MM.1S (cell line): Measurements from ENCODE around the gene PNPLA7.

Source experiments
- DNase-seq: peaks from one replicate; pipeline ENCODE4 v3.0.0-alpha.2; 2015
- H2AFZ ChIP-seq: fragments of 300-600 bp; sonication (generic); 2 replicates; pipeline ENCODE4 v1.6.0; 2016; ENCODE audit warnings: antibody characterized with exemption, low read length
- H3F3A ChIP-seq: fragments of 300-600 bp; sonication (generic); 2 replicates; pipeline ENCODE4 v1.6.1; 2016; ENCODE audit warnings: mild to moderate bottlenecking, antibody characterized with exemption, low read length, moderate library complexity, mixed read lengths; ENCODE audit not compliant: insufficient read depth
- H3K27ac ChIP-seq: fragments of 300-600 bp; sonication (generic); 2 replicates; pipeline ENCODE4 v1.5.1; 2016; ENCODE audit warnings: mild to moderate bottlenecking, low read length
- H3K27me3 ChIP-seq: fragments of 300-600 bp; sonication (generic); replicated peaks from 2 replicates; pipeline ENCODE4 v1.6.0; 2016; ENCODE audit warnings: low read length; ENCODE audit not compliant: insufficient read depth
- H3K36me3 ChIP-seq: fragments of 300-600 bp; sonication (generic); replicated peaks from 2 replicates; pipeline ENCODE4 v1.6.1; 2016; ENCODE audit warnings: mild to moderate bottlenecking, low read length, mixed read lengths; ENCODE audit not compliant: insufficient read depth
- H3K4me1 ChIP-seq: fragments of 300-600 bp; sonication (generic); 2 replicates; pipeline ENCODE4 v1.6.1; 2016; ENCODE audit warnings: low read length, mixed read lengths
- H3K4me2 ChIP-seq: fragments of 300-600 bp; sonication (generic); 2 replicates; pipeline ENCODE4 v1.6.0; 2016; ENCODE audit warnings: low read depth, low read length
- H3K4me3 ChIP-seq: fragments of 300-600 bp; sonication (generic); 2 replicates; pipeline ENCODE4 v1.5.1; 2016; ENCODE audit warnings: low read length, mixed read lengths
- H3K79me2 ChIP-seq: fragments of 300-600 bp; sonication (generic); 2 replicates; pipeline ENCODE4 v1.6.1; 2016; ENCODE audit warnings: mixed run types, low read length, mixed read lengths
- H3K9ac ChIP-seq: fragments of 300-600 bp; sonication (generic); 2 replicates; pipeline ENCODE4 v1.6.1; 2016; ENCODE audit warnings: low read length, mixed read lengths
- H3K9me2 ChIP-seq: fragments of 300-600 bp; sonication (generic); replicated peaks from 2 replicates; pipeline ENCODE4 v1.6.1; 2016; ENCODE audit warnings: mild to moderate bottlenecking, low read length, mixed read lengths; ENCODE audit not compliant: insufficient read depth
- H3K9me3 ChIP-seq: fragments of 300-600 bp; sonication (generic); replicated peaks from 2 replicates; pipeline ENCODE4 v1.6.1; 2016; ENCODE audit warnings: mild to moderate bottlenecking, low read length, mixed read lengths; ENCODE audit not compliant: insufficient read depth
- H4K20me1 ChIP-seq: fragments of 300-600 bp; sonication (generic); 2 replicates; pipeline ENCODE4 v1.6.1; 2016; ENCODE audit warnings: mild to moderate bottlenecking, low read length, moderate library complexity, mixed read lengths; ENCODE audit not compliant: insufficient read depth
- CTCF ChIP-seq: fragments of 300-600 bp; sonication (generic); IDR thresholded peaks from 2 replicates; pipeline ENCODE4 v1.5.1; 2016; ENCODE audit warnings: antibody characterized with exemption, low read length, mixed read lengths
- EZH2 ChIP-seq: fragments of 300-600 bp; sonication (generic); optimal IDR thresholded peaks from 2 replicates; pipeline ENCODE3; 2017; ENCODE audit warnings: low read depth, mild to moderate bottlenecking, antibody characterized with exemption, low read length, mixed read lengths
- EZH2phosphoT487 ChIP-seq: fragments of 300-600 bp; sonication (generic); IDR thresholded peaks from 2 replicates; pipeline ENCODE4 v1.6.1; 2018; ENCODE audit warnings: antibody characterized with exemption, low read length

Gene PNPLA7

GRCh38 chr9:137564134-137564533 lies 13.9 kb upstream of the PNPLA7 start:
- H3K4me1 ChIP-seq = no peaks in the 10 kb centered on the region
- H3K36me3 ChIP-seq = no peaks in the 10 kb centered on the region; the same call in 1 of the 2 replicates
- no peak overlapping the region for H3K27ac ChIP-seq
- H3K27me3 ChIP-seq = no peaks in the 10 kb centered on the region
- DNase-seq = no peak
- no peak overlapping the region for H3K4me2 ChIP-seq
- no peak overlapping the region for H2AFZ ChIP-seq
- H3K9ac ChIP-seq = no peak overlapping the region
- no peaks in the 10 kb centered on the region for H3K9me2 ChIP-seq
- no peak for TF ChIP-seq EZH2phosphoT487
- no peak for TF ChIP-seq EZH2
- no peak for TF ChIP-seq CTCF
- no peaks in the 10 kb centered on the region; the same call in 1 of the 2 replicates for H4K20me1 ChIP-seq
- peaks cover 9% of the 10 kb centered on the region; the same call in 1 of the 2 replicates for H3K79me2 ChIP-seq
- no peak overlapping the region for H3K4me3 ChIP-seq
- no peaks in the 10 kb centered on the region for H3K9me3 ChIP-seq
- no peaks in the 10 kb centered on the region for H3F3A ChIP-seq

- no peak overlapping the region for H3K4me2 ChIP-seq
- peaks cover 12% of the 10 kb centered on the region; the same call in 1 of the 2 replicates for H3K79me2 ChIP-seq
- no peaks in the 10 kb centered on the region for H3K4me1 ChIP-seq
- H3K4me3 ChIP-seq = no peak overlapping the region
- H4K20me1 ChIP-seq = no peaks in the 10 kb centered on the region; the same call in 1 of the 2 replicates
- no peaks in the 10 kb centered on the region; the same call in 1 of the 2 replicates for H3K36me3 ChIP-seq
- no peak for DNase-seq
- no peak overlapping the region for H2AFZ ChIP-seq
- H3F3A ChIP-seq = peaks cover 11% of the 10 kb centered on the region
- no peak overlapping the region for H3K9ac ChIP-seq
- no peak overlapping the region for H3K27ac ChIP-seq
- H3K27me3 ChIP-seq = no peaks in the 10 kb centered on the region
- TF ChIP-seq EZH2 = no peak
- no peak for TF ChIP-seq EZH2phosphoT487
- TF ChIP-seq CTCF = no peak
- H3K9me2 ChIP-seq = no peaks in the 10 kb centered on the region
- no peaks in the 10 kb centered on the region for H3K9me3 ChIP-seq
These were observed 7.9 kb upstream of the PNPLA7 start for GRCh38 chr9:137558127-137558526.

DNA sequence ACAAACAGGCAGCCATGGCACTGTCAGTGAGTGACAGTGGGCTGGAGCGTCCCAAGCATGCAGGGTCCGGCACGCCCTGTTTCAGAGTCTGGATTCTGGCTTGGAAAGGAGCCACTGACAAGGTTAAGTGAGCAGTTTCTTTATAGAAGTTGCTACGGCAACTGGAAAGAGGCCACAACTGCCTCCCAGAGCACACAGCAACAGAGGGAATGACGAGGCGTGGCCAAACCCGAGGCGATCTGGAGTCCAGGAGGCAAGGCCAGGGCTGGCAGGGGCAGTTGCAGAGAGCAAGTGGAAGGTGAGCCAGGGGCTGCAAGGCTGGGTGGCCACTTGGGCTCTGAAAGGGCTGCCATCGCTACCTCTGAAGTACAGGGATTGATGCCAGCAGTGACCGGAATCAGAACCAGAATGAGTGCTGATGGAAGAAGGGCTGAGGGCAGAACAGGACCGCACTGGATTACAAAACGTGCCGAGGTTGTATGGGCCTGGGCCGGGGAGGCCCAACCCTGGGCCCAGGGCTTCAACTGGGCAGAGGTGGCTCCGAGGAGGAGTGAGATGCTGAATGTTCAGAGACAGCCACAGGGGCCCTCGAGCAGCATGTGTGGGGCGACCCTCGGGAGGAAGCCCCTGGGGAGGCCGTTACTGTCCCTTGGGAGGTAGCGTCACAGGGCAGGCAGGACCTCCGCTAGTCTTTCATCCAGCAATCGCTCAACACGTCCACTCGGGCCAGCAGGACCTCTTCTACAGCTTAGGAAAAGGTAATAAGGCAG lies 6.1 kb upstream of the PNPLA7 start:
- H3K79me2 ChIP-seq = peaks cover 15% of the 10 kb centered on the region
- no peak overlapping the region for H3K4me2 ChIP-seq
- H3K36me3 ChIP-seq = no peaks in the 10 kb centered on the region; the same call in 1 of the 2 replicates
- H3K27me3 ChIP-seq = no peaks in the 10 kb centered on the region
- no peaks in the 10 kb centered on the region for H3K9me3 ChIP-seq
- peaks cover 17% of the 10 kb centered on the region for H3F3A ChIP-seq
- no peak overlapping the region for H2AFZ ChIP-seq
- H3K27ac ChIP-seq = no peak overlapping the region
- TF ChIP-seq CTCF (no peak), EZH2phosphoT487 (no peak), EZH2 (no peak)
- no peak overlapping the region for H3K4me3 ChIP-seq
- H3K4me1 ChIP-seq = no peaks in the 10 kb centered on the region
- H4K20me1 ChIP-seq = no peaks in the 10 kb centered on the region; the same call in 1 of the 2 replicates
- H3K9me2 ChIP-seq = no peaks in the 10 kb centered on the region
- no peak for DNase-seq
- no peak overlapping the region for H3K9ac ChIP-seq
